Adipose tissue (tissue), 3 donors: Measurements from ENCODE around the gene HOXC10. TPM values are rescaled to one million over a fixed set of nuclear protein-coding genes. Genes with fewer than 3 reads are reported as not detected.

Experiments used
- H3K27ac ChIP-seq: one replicate; pipeline ENCODE4 v1.5.1; 2013; ENCODE audit warnings: low read depth, low read length
- WGBS, 3 donors: extraction: QIAGEN DNeasy Blood & Tissue Kit; methylation state at CpG; one replicate each; pipeline ENCODE4 v1.1.7; 2013; 5-methylcytosine and 5-hydroxymethylcytosine counted together
- polyA plus RNA-seq, 3 donors: library from polyadenylated mRNA; stranded (reverse); fragments of 200-250 nt; gene quantifications; one replicate each; pipeline ENCODE4 v1.2.3, GENCODE V29; 2013
- donor health status: healthy with polysubstance abuse.
- donor health status: Bipolar disorder and iron deficiency.
- donor health status: healthy.

HOXC10 gene
- under 1 TPM in 2 of 3 donors, not detected in 1; 0.22 to 0.63 TPM for polyA plus RNA-seq

- no peak within 1 kb of the TSS for H3K27ac ChIP-seq
- 3 to 6% (median 5%) methylated on average over 49 to 55 of the region's 55 CpGs for WGBS, 3 donors
Observed at GRCh38 chr12:53984901-53985691, at the start of gene HOXC10. HOXC10 (plus strand) TSS chr12:53985146; CDS start chr12:53985260, 114 bp downstream.

GRCh38 chr12:53935383-53936341, 49.3 kb upstream of the HOXC10 start:
- 4 to 7% (median 7%) methylated on average over 49 of the region's 49 CpGs for WGBS, 3 donors
- H3K27ac ChIP-seq, result no peak overlapping the region

- H3K27ac ChIP-seq, result no peak overlapping the region
- 10 to 22% (median 12%) methylated on average over 12 of the region's 12 CpGs for WGBS, 3 donors
Observed at GRCh38 chr12:53937099-53937498, 47.8 kb upstream of the HOXC10 start.

- WGBS, 3 donors, result 18 to 22% (median 21%) methylated on average over 23 of the region's 23 CpGs
- H3K27ac ChIP-seq, result no peak overlapping the region
Observed at GRCh38 chr12:53937596-53938325, 47.2 kb upstream of the HOXC10 start.

- no peak within 1 kb of the TSS for H3K27ac ChIP-seq
- 3 to 5% (median 4%) methylated on average over 44 to 56 of the region's 56 CpGs for WGBS, 3 donors
Observed at GRCh38 chr12:53938326-53939140, 46.4 kb upstream of the HOXC10 start, which contains the start of gene HOXC13. HOXC13 (plus strand) TSS chr12:53938831; CDS start chr12:53938907, 76 bp downstream.

- 3 to 6% (median 6%) methylated on average over 74 to 91 of the region's 91 CpGs for WGBS, 3 donors
- no peak overlapping the region for H3K27ac ChIP-seq
Observed at GRCh38 chr12:53939141-53940108, 45.5 kb upstream of the HOXC10 start.

- 8 to 11% (median 9%) methylated on average over 9 of the region's 9 CpGs for WGBS, 3 donors
Observed at GRCh38 chr12:53940443-53941014, 44.4 kb upstream of the HOXC10 start.

GRCh38 chr12:53941187-53941586, 43.8 kb upstream of the HOXC10 start:
- no peak overlapping the region for H3K27ac ChIP-seq

More at GRCh38 chr12:53940443-53941014, 44.4 kb upstream of the HOXC10 start:
- H3K27ac ChIP-seq, result no peak overlapping the region

- WGBS, 3 donors, result 15 to 21% (median 16%) methylated on average over 5 of the region's 5 CpGs
Observed at GRCh38 chr12:53941750-53942149, 43.2 kb upstream of the HOXC10 start.

GRCh38 chr12:53942467-53942997, 42.4 kb upstream of the HOXC10 start:
- H3K27ac ChIP-seq, result no peak overlapping the region
- whole genome bisulfite sequencing, 3 donors, result 9 to 18% (median 14%) methylated on average over 2 of the region's 2 CpGs

More at GRCh38 chr12:53941750-53942149, 43.2 kb upstream of the HOXC10 start:
- H3K27ac ChIP-seq, result no peak overlapping the region

- no peak overlapping the region for H3K27ac ChIP-seq
- 14 to 19% (median 15%) methylated on average over 4 of the region's 4 CpGs for WGBS, 3 donors
Observed at GRCh38 chr12:53944209-53944608, 40.7 kb upstream of the HOXC10 start.

GRCh38 chr12:53944907-53945847, 39.8 kb upstream of the HOXC10 start:
- WGBS, 3 donors, result 5 to 8% (median 6%) methylated on average over 51 of the region's 51 CpGs
- no peak overlapping the region for H3K27ac ChIP-seq

GRCh38 chr12:53947743-53948142, 37.2 kb upstream of the HOXC10 start:
- H3K27ac ChIP-seq, result no peak overlapping the region

GRCh38 chr12:53948650-53949593, 36.0 kb upstream of the HOXC10 start:
- WGBS, 3 donors, result 32 to 43% (median 39%) methylated on average over 9 of the region's 9 CpGs

More at GRCh38 chr12:53948650-53949593, 36.0 kb upstream of the HOXC10 start:
- no peak overlapping the region for H3K27ac ChIP-seq
